Activated CD8-positive, alpha-beta T cell treated with anti-CD3 and anti-CD28 coated beads, Interleukin-2, amount 10 ng/mL, durations not matched to agents 7 days and 5 days (primary cell): ENCODE results near the gene IL2RA. TPM values are rescaled to one million over a fixed set of nuclear protein-coding genes. Genes with fewer than 3 reads are reported as not detected.

Experiments used
- ATAC-seq: fragments of 150-1000 bp; cut with Tn5 transposase; one replicate; pipeline ENCODE4 v1.10.0; 2021; ENCODE audit warnings: moderate library complexity
- CTCF ChIA-PET: fragments of 350-600 bp; sonication (Branson Sonifier 250); formaldehyde crosslinking; loops from one replicate; lab custom pipeline; 2021; ENCODE audit warnings: antibody characterized with exemption; lab: Charles Lee
- POLR2A ChIA-PET: fragments of 350-600 bp; sonication (Branson Sonifier 250); formaldehyde crosslinking; loops from one replicate; lab custom pipeline; 2021; ENCODE audit warnings: antibody characterized with exemption; lab: Charles Lee
- DNase-seq: peaks from one replicate; pipeline ENCODE4 v3.0.0-alpha.2; 2020
- H3K27ac Mint-ChIP-seq: one replicate; pipeline ENCODE4 v1.8.0; 2021; ENCODE audit warnings: mild to moderate bottlenecking, mixed read lengths
- H3K27me3 Mint-ChIP-seq: one replicate; pipeline ENCODE4 v1.8.0; 2021; ENCODE audit warnings: low read depth, mixed read lengths
- H3K36me3 Mint-ChIP-seq: one replicate; pipeline ENCODE4 v1.8.0; 2021; ENCODE audit warnings: low read depth, mixed read lengths
- H3K4me1 Mint-ChIP-seq: one replicate; pipeline ENCODE4 v1.8.0; 2021; ENCODE audit warnings: low read depth, mixed read lengths
- H3K4me3 Mint-ChIP-seq: one replicate; pipeline ENCODE4 v1.8.0; 2021; ENCODE audit warnings: mild to moderate bottlenecking, mixed read lengths
- H3K9me3 Mint-ChIP-seq: one replicate; pipeline ENCODE4 v1.8.0; 2022; ENCODE audit warnings: mixed read lengths; ENCODE audit not compliant: insufficient read depth
- total RNA-seq, 2 experiments: library from RNA; stranded (reverse); gene quantifications; one replicate each; pipeline ENCODE4 v1.2.3, GENCODE V29; 2021

Gene IL2RA
- total RNA-seq, 2 experiments from 2014 or later, result 174 to 177 TPM

- DNase-seq (no peak), ATAC-seq (no peak)
- Mint-ChIP-seq H3K27ac (peak overlapping the region; percentile 2), H3K27me3 (no peaks in the 10 kb centered on the region), H3K36me3 (peaks cover 89% of the 10 kb centered on the region), H3K4me1 (peaks cover 93% of the 10 kb centered on the region), H3K4me3 (no peak overlapping the region), H3K9me3 (no peaks in the 10 kb centered on the region)
- ChIA-PET POLR2A (interaction anchor here (1.2 kb wide), 1 partner anchor 11 kb away, joined by 6 read pairs; no protein-coding TSS in a partner anchor), CTCF (interaction anchor here (1.2 to 3.7 kb wide), 5 partner anchors 9 to 47 kb away, joined by 3 to 41 read pairs (median 4); no protein-coding TSS in a partner anchor)
Measured at GRCh38 chr10:6039711-6040110, 22.5 kb downstream of the IL2RA start.

- peaks cover 89% of the 10 kb centered on the region for H3K36me3 Mint-ChIP-seq
- POLR2A ChIA-PET, result interaction anchor here (0.7 to 3.3 kb wide), 7 partner anchors 10 to 84 kb away, joined by 3 to 35 read pairs (median 4); partner anchors contain the start of gene IL15RA
- H3K27ac Mint-ChIP-seq, result peak overlapping the region; percentile 55
- peak overlapping the region; percentile 38 for H3K4me3 Mint-ChIP-seq
- no peaks in the 10 kb centered on the region for H3K27me3 Mint-ChIP-seq
- H3K9me3 Mint-ChIP-seq, result no peaks in the 10 kb centered on the region
- ATAC-seq (peak; percentile 88), DNase-seq (peak; percentile 64)
- H3K4me1 Mint-ChIP-seq, result peaks cover 93% of the 10 kb centered on the region
- CTCF ChIA-PET, result interaction anchor here (0.6 to 3.7 kb wide), 12 partner anchors 10 to 268 kb away, joined by 3 to 41 read pairs (median 4); partner anchors contain the start of gene IL15RA
Measured at GRCh38 chr10:6038071-6038631, 24.0 kb downstream of the IL2RA start.

- ChIA-PET CTCF (interaction anchor here (0.7 to 3.7 kb wide), 8 partner anchors 9 to 54 kb away, joined by 3 to 41 read pairs (median 6); no protein-coding TSS in a partner anchor), POLR2A (interaction anchor here (0.5 to 3.3 kb wide), 11 partner anchors 9 to 233 kb away, joined by 3 to 35 read pairs (median 4); partner anchors contain the start of gene IL15RA)
- Mint-ChIP-seq H3K9me3 (no peaks in the 10 kb centered on the region), H3K4me3 (peak overlapping the region; percentile 38), H3K27ac (peak overlapping the region; percentile 55), H3K27me3 (no peaks in the 10 kb centered on the region), H3K36me3 (peaks cover 90% of the 10 kb centered on the region), H3K4me1 (peaks cover 89% of the 10 kb centered on the region)
- DNase-seq (peak; percentile 17), ATAC-seq (no peak)
Measured at GRCh38 chr10:6037422-6037821, 24.7 kb downstream of the IL2RA start.

- CTCF ChIA-PET, result interaction anchor here (1.0 to 3.7 kb wide), 5 partner anchors 9 to 50 kb away, joined by 3 to 41 read pairs (median 17); no protein-coding TSS in a partner anchor
- H3K4me3 Mint-ChIP-seq, result no peak overlapping the region
- H3K4me1 Mint-ChIP-seq, result peaks cover 85% of the 10 kb centered on the region
- peak; percentile 20 for DNase-seq
- H3K27me3 Mint-ChIP-seq, result no peaks in the 10 kb centered on the region
- POLR2A ChIA-PET, result interaction anchor here (0.5 to 3.3 kb wide), 7 partner anchors 9 to 232 kb away, joined by 4 to 35 read pairs (median 5); no protein-coding TSS in a partner anchor
- peaks cover 92% of the 10 kb centered on the region for H3K36me3 Mint-ChIP-seq
- peak overlapping the region; percentile 55 for H3K27ac Mint-ChIP-seq
- no peak for ATAC-seq
- H3K9me3 Mint-ChIP-seq, result no peaks in the 10 kb centered on the region
Measured at GRCh38 chr10:6036861-6037321, 25.3 kb downstream of the IL2RA start.

- H3K4me1 Mint-ChIP-seq, result peaks cover 80% of the 10 kb centered on the region
- H3K4me3 Mint-ChIP-seq, result no peak overlapping the region
- CTCF ChIA-PET, result interaction anchor here (1.0 kb wide), 1 partner anchor 47 kb away, joined by 3 read pairs; no protein-coding TSS in a partner anchor
- peaks cover 89% of the 10 kb centered on the region for H3K36me3 Mint-ChIP-seq
- POLR2A ChIA-PET, result interaction anchor here (0.5 to 3.3 kb wide), 4 partner anchors 10 to 222 kb away, joined by 3 to 35 read pairs (median 6); no protein-coding TSS in a partner anchor
- H3K27me3 Mint-ChIP-seq, result no peaks in the 10 kb centered on the region
- peak overlapping the region; percentile 25 for H3K27ac Mint-ChIP-seq
- ATAC-seq (no peak), DNase-seq (no peak)
- H3K9me3 Mint-ChIP-seq, result peaks cover 2% of the 10 kb centered on the region
Measured at GRCh38 chr10:6035931-6036575, 26.1 kb downstream of the IL2RA start.

GRCh38 chr10:6035101-6035834, 26.9 kb downstream of the IL2RA start:
- peaks cover 78% of the 10 kb centered on the region for H3K4me1 Mint-ChIP-seq
- ChIA-PET POLR2A (interaction anchor here (3.3 kb wide), 1 partner anchor 15 kb away, joined by 35 read pairs; no protein-coding TSS in a partner anchor), CTCF (no interaction called here)
- H3K27me3 Mint-ChIP-seq, result no peaks in the 10 kb centered on the region
- H3K4me3 Mint-ChIP-seq, result no peak overlapping the region
- ATAC-seq (no peak), DNase-seq (peak; percentile 18)
- H3K36me3 Mint-ChIP-seq, result peaks cover 90% of the 10 kb centered on the region
- H3K9me3 Mint-ChIP-seq, result peaks cover 9% of the 10 kb centered on the region
- peak overlapping the region; percentile 8 for H3K27ac Mint-ChIP-seq

- Mint-ChIP-seq H3K9me3 (peaks cover 14% of the 10 kb centered on the region), H3K27me3 (no peaks in the 10 kb centered on the region), H3K4me1 (peaks cover 69% of the 10 kb centered on the region), H3K36me3 (peaks cover 86% of the 10 kb centered on the region), H3K4me3 (no peak overlapping the region), H3K27ac (peak overlapping the region; percentile 39)
- ATAC-seq (no peak), DNase-seq (no peak)
- ChIA-PET POLR2A (no interaction called here), CTCF (interaction anchor here (1.3 to 1.8 kb wide), 4 partner anchors 16 to 52 kb away, joined by 3 to 12 read pairs (median 5); no protein-coding TSS in a partner anchor)
Measured at GRCh38 chr10:6034371-6034770, 27.8 kb downstream of the IL2RA start.

- H3K27ac Mint-ChIP-seq, result peak overlapping the region; percentile 15
- no peak for ATAC-seq
- H3K4me1 Mint-ChIP-seq, result peaks cover 65% of the 10 kb centered on the region
- no peak for DNase-seq
- no peaks in the 10 kb centered on the region for H3K27me3 Mint-ChIP-seq
- ChIA-PET POLR2A (interaction anchor here (0.5 to 0.7 kb wide), 2 partner anchors 14 to 57 kb away, joined by 3 to 8 read pairs; no protein-coding TSS in a partner anchor), CTCF (interaction anchor here (0.7 to 1.8 kb wide), 6 partner anchors 16 to 53 kb away, joined by 3 to 12 read pairs (median 4); no protein-coding TSS in a partner anchor)
- H3K36me3 Mint-ChIP-seq, result peaks cover 83% of the 10 kb centered on the region
- peaks cover 14% of the 10 kb centered on the region for H3K9me3 Mint-ChIP-seq
- no peak overlapping the region for H3K4me3 Mint-ChIP-seq
Measured at GRCh38 chr10:6033954-6034353, 28.2 kb downstream of the IL2RA start.

GRCh38 chr10:6030940-6031339, 31.2 kb downstream of the IL2RA start:
- CTCF ChIA-PET, result interaction anchor here (1.0 to 3.0 kb wide), 7 partner anchors 10 to 65 kb away, joined by 3 to 16 read pairs (median 4); no protein-coding TSS in a partner anchor

GRCh38 chr10:6030217-6030616, 31.9 kb downstream of the IL2RA start:
- no peak overlapping the region for H3K27ac Mint-ChIP-seq
- ATAC-seq (no peak), DNase-seq (no peak)
- ChIA-PET CTCF (interaction anchor here (1.0 to 3.0 kb wide), 6 partner anchors 10 to 56 kb away, joined by 3 to 16 read pairs (median 4); no protein-coding TSS in a partner anchor), POLR2A (interaction anchor here (0.7 kb wide), 1 partner anchor 15 kb away, joined by 4 read pairs; no protein-coding TSS in a partner anchor)
- peaks cover 79% of the 10 kb centered on the region for H3K36me3 Mint-ChIP-seq
- H3K4me3 Mint-ChIP-seq, result no peak overlapping the region
- H3K9me3 Mint-ChIP-seq, result peaks cover 14% of the 10 kb centered on the region
- peaks cover 46% of the 10 kb centered on the region for H3K4me1 Mint-ChIP-seq
- no peaks in the 10 kb centered on the region for H3K27me3 Mint-ChIP-seq

More at GRCh38 chr10:6030940-6031339, 31.2 kb downstream of the IL2RA start:
- Mint-ChIP-seq H3K36me3 (peaks cover 81% of the 10 kb centered on the region), H3K4me1 (peaks cover 53% of the 10 kb centered on the region), H3K27me3 (no peaks in the 10 kb centered on the region), H3K9me3 (peaks cover 14% of the 10 kb centered on the region), H3K4me3 (no peak overlapping the region), H3K27ac (no peak overlapping the region)
- DNase-seq (no peak), ATAC-seq (no peak)
- POLR2A ChIA-PET, result interaction anchor here (0.7 kb wide), 1 partner anchor 14 kb away, joined by 4 read pairs; no protein-coding TSS in a partner anchor
